GM19468 (cell line): Measurements from ENCODE around the gene PMPCA.

ENCODE experiments used
- ATAC-seq: cut with Tn5 transposase; IDR thresholded peaks from one replicate; pipeline ENCODE4 v1.9.1; 2021; ENCODE audit warnings: mild to moderate bottlenecking, moderate library complexity, moderate number of reproducible peaks; ENCODE audit not compliant: unreplicated experiment; ENCODE audit errors: extremely low read depth

Gene PMPCA

DNA sequence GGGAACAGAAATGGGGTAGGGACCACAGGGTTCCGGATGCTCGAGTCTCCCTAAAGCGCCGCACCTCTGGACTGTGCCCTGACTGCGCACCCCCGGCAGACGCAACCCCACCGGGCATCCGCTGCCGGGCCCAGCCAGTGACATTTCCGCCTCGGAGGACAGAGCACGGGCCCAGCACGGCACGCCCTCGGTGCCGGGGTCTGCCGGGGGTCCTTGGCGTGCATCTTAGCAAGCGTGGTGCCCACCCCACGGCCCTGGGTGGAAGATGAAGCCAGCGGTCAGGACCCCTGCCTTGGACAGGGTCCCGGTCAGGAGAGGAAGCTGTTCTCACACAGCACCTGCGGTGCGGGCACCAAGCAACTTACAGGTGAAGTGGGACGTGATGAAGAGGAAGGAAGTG, 22.1 kb downstream of the PMPCA start:
- ATAC-seq = no peak

DNA sequence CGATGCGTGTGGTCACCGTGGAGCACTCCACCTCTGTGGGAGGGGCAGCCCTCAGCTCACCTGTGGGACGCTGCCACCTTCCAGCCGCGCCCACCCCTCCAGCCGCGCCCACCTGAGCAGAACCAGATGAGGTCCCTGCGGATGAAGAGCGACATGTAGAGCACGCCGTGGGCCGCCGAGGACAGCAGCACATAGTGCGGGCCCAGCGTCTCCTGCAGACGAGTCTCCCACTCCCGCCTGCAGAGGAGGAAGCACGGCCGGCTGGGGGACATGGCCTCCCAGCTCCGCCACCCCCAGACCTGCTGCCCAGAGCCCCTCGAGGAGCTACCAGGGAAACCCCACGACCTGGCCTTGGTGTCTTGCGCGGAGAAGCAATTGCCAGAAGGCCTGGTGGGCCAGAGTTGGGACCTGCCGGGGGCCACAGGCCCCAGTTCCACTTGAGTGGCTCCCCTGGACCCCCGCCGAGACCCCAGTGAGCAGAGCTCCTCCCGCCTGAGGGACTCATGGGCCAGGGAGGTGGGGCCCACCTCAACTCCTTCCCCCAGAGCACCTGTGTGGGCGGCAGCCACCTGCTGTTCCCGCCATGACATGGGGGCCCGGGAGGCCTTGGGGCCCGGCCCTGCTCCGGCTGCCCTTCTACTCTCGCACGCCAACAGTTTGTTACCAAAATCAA, 22.7 kb downstream of the PMPCA start:
- no peak for ATAC-seq

DNA sequence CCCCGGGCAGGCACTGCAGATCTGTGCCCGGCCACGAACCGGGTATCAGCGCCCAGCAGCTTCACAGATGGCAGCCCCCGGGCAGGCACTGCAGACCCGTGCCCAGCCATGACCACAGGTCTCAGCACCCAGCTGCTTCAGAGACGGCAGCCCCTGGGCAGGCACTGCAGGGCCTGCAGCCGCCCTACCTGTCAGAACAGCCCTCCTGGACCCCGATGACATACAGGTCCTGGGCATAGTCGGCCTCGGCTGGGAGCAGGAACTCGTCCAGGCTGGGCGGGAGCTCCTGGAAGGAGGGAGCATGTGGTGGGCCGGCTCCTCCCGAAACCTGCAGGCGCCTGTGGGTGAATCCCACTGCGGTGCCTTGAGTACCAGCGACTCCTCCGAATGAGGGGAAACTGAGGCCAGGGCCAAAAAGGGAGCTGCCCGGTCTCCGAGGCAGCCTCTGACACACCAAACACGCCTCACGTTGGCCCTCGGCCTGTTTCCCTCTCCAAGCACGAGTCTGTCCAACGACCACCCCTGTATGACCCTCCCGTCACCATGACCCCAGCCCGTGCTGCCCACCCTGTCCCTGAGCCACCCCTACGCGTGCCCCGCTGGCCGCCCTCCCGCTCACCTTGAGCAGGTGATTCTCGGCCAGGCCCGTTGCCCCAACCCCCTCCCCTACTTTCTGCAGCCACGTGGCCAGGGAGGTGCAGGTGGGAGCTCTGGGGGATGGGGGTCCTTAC, 23.6 kb downstream of the PMPCA start:
- no peak for ATAC-seq

DNA sequence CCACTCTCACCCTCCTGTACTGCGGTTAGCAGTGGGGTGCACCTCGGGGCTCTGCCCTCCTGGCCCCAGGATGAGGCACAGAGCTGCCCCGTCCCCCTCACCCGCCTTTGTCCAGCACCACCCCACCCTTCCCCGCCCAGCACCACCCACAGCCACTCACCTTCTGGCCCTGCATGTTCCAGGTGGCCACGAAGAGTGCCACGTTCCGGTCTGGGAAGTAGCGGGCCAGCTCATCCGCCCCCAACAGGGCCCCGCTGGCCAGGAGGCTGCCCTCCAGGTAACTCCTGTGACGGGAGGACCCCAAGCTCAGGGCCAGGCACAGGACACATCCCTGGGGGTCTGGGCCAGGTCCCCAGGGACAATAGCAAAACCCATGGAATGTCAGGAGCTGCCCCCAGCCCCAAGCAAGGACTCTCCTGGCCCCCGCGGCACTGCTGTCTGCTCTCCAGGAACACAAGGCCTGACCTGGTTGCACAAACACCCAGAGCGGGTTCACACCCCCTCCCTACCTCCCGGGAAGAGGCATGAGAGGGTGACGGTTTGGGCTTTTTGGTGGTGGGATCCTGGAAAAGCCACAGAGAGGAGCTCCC, 24.2 kb downstream of the PMPCA start:
- ATAC-seq = no peak

DNA sequence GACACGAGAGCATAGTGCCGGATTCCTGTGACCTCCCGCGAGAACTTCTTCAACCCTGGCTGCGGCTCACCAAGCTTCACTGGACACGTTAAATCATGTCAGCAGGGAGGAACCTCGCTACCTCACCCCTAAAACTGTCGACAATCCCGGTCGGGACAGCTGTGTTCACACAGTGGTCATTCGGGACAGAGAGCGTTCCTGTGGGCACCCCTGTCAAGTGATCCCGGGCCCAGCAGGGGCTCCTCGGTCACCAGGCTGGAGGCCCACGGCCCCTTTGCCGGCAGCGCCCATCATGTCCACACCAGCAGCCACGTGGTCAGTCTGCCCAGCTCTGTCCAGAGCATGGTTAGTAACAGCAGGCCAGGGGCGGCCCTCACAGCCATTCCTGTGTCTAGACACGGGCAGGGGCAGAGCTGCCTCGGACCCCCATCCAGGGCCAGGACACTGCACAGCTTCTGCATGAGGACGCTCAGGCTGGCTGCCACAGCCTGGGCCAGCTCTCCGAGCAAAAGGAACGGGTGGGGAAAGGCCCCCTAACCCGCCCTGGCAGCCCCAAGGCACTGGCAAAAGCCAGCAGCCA, 25.7 kb downstream of the PMPCA start:
- no peak for ATAC-seq

DNA sequence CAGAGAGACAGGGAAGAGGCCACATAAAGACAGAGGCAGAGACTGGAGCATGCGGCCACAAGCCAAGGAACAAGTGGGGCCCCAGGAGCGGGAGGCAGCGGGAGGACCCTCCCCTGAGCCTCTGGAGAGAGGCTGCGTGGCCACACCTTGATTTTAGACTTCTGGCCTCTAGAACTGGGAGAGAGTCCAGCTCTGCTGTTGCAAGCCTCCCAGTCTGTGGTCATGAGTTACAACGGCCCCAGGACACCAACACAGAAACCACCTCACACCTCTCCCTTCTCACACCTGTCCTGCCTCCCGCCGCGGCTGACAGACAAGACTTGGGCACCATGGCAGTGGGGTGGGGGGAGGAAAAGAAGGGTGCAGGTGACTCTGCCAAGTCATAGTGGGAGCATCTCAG, 27.0 kb downstream of the PMPCA start:
- ATAC-seq = no peak

DNA sequence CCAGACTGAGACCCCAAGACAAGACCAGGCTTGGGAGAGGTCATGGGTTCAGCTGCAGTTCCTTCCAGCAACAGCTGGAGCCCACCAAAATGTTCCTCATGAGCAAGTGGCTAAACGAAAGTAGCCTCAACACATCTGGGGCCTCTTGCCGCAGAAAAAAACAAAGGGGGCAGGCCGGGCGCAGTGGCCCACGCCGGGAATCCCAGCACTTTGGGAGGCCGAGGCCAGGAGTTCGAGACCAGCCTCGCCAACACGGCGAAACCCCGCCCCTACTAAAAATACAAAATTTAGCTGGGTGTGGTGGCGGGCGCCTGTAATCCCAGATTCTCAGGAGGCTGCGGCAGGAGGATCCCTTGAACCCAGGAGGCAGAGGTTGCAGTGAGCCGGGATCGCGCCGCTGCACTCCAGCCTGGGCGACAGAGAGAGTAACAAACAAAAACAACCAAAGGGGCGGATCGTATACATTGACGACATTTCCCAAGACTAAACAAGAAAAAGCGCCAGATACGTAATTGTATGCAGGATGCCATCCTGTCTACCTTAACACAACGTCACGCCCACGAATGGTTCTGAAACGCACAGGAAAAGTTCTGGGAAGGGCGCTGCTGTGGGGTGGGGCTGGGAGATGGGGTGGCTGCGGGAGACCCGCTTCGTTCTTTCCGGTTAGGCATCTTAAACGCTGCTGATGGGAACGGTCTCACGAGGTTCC, 27.5 kb downstream of the PMPCA start:
- no peak for ATAC-seq

DNA sequence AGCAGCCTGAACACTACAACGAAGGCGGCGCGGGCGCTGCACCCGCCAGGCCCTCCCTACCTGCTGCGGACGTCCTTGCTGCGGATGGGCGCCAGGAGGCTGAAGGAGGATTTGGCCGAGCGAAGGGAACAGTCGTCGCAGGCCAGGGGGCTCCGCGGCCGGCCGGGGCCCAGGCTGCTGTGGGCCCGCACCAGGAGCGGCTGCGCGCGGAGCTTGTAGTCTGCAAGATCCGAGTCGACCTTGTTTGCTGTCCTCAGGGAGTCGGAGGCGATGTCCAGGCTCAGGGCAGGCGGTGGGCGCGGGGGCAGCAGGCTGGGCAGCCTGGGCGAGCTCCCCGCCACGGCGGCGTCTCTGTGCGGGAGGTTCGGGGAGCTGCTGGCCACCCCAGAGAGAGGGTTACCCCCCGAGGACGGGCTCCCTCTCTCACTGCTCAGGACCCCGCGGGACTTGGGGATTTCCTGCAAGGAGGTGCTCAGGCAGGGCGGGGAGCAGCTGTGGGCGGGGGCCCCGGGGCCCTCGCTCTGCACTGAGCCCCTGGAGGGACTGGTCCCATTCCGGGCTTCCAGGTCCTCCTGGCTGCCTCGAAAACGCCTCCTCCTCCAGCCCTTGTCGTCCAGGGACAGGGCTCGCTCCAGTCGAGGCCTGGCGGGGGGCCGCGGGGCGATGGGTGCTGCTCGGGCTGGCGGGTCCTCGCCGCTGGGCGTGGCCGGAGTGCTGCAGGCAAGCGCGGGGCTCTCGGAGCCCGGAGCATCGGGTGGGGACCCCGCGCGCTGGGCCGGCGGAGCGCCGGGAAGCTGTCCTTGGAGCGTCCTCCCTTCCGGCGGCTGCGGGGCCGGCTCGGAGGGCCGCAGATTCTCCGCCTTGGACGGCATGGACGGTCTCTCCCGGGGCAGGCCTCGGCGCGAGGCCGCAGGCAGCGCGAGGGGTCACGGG, 28.4 kb downstream of the PMPCA start:
- peak; percentile 10 for ATAC-seq

DNA sequence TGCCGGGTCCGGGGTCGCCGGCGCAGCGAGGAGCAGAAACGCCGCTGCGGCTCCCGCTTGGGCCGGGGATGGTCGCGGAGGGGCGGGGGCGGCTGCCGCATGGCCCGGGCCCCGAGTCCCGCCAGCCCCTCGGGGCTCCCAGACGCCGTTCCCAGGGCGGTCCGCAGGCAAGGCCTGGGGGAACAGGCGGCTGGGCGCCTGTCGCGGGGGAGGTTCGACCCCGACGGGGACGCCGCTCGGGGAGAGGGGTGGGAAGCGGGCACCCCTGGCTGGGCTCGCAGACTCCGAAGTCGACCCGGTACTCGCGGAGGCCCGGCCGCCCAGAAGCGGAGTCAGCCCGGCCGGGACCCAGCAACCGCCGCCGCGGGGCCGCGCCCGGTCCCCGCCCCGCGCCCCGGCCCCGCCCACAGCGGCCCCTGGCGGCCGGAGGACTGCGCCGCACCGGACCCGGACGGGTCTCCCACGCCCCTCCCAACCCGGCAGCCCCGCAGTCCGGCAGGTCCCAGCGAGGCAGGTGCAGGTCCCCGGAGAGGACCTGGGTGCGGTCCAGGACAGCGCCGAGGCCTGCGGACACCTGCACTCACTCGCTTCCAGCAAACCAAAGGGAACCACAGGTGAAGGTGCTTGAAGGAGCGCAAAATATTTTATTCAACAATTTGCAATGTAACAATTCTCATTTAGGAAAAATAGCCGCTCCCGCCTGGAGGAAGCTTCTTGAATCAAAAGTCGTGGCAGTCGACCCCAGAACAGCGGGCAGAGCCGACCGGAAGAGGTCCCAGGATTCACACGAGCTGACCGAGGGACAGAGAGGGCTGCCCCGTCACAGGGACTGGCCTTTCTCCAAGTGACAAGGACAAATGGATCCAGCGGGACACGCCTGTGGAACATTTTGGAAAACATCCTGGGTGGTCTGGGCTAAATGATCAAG, 29.3 kb downstream of the PMPCA start, which contains the start of gene INPP5E:
Gene INPP5E (minus strand): TSS at position 365 of the 928 bp plus-strand sequence. CDS start 426 bp downstream, outside the sequence.
- peak; percentile 17 for ATAC-seq

DNA sequence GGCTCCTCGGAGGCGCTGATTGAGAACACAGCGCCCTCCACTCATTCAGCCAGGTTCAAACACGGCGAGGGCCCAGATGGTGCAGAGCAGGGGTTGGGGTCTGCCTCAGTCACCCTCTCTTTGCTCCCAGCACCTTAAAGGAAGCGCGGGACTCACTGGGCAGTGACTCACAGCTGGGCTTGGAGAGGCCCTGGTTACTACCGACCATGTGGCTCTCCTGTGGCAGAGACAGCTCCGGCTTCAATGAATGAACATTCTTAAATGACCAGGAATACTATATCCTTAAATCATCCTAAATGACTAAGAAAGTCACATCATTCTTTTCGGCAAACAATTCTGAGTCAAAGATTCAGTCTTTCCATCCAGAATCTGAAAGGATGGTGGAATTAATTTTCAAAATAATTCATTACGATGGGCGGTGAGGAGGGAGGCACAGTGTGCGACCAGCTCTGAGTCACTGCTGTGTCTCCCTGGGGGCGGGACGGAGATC, 30.8 kb downstream of the PMPCA start:
- no peak for ATAC-seq

DNA sequence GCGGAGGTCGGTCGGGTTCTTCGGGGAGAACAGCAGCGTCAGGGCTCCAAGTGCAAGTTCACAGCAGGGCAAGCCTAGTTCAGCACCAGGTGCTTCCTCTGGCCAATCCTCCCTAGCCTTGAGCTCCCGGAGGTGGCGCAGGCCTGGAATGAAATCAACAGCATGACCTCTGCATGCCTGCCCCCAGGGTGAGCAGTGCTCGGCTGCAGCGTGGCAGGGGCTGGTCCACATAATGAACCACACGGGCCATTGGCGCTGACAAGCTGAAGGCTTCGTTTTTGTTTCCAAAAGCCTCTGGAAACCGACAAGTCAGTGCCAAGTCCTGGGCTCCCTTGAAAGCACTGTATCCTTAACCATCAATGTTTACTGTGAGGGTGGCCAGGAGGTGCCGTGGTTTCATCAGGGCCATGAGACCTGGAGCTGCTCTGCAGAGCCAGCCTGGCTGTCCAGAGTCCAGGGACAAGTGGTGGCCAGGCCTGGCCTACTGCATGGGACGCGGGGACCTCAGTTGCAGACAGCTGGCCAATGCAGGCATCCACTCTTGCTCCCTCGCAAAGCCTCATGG, 31.3 kb downstream of the PMPCA start:
- no peak for ATAC-seq

DNA sequence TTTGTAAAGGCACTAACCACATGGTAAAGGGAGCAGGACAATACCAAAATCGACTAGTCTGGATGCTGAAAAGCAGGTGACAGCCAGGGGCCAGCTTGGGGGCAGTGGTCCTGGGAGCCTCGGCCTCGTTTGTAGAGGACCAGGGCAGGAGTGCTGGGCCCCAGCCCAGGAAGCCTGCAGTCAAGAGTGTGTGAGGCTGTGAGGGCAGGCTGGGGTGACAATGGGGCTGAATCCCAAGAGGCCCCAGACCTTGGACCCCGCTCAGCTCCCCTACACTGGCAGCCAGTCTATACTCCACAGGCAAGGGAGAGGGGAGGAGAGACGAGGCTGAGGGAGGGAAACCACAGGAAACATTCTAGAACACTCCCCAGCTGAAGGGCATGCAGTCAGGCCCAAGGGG, 31.8 kb downstream of the PMPCA start:
- no peak for ATAC-seq

DNA sequence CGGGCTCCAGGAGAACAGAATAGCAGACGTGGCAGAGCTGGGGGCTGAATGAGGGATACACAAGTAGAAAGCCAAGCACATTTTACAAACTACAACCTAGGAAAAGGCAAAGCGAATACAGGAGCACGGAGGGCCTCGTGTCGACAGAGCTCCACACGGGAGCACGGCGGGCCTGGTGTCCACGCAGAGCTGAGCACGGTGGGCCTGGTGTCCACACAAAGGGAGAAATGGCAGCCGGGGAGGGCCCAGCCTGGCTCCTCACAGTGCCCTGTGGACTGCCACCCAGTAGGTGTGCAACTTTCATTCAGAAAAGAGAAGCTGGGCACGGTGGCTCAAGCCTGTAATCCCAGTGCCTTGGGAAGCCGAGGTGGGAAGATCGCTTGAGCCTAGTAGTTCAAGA, 32.6 kb downstream of the PMPCA start:
- ATAC-seq = no peak

DNA sequence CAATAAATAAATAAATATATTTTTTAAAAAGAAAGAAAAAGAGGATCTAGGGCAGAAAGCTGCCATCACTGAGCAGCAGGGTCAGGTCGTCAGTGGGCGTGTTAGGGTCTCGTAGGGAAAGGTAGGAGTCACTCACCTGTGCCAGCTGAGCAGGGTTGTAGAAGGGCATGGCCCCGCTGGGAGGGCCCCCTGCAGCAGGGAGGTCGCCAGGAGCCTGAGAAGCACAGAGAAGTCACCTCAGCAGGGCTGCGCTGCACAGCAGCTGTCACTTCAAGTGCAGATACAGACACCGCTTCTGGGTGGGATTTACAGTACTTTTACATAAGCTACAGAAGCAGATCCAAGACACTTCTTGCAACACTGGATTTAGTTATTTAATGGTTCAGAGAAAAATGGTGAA, 33.2 kb downstream of the PMPCA start:
- ATAC-seq = no peak

DNA sequence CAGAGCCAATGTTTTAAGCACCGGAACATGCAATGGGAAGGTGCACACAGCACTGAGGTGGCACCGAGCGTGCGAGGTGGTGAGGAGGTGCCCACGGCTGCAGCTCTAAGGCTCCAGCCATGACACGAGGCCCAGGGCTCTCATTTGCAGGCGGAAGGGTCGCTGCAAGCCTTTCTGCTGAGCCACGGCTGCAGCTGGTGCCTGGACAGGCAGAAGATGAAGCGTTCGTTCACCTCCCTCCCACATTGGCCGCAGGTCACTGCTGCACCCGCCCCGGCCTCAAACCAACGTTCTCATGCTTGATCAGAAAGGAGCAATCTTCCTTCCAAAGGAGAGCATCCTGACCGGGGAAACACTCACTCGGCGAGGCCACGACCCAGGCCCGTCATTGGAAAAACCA, 33.6 kb downstream of the PMPCA start:
- ATAC-seq = no peak

DNA sequence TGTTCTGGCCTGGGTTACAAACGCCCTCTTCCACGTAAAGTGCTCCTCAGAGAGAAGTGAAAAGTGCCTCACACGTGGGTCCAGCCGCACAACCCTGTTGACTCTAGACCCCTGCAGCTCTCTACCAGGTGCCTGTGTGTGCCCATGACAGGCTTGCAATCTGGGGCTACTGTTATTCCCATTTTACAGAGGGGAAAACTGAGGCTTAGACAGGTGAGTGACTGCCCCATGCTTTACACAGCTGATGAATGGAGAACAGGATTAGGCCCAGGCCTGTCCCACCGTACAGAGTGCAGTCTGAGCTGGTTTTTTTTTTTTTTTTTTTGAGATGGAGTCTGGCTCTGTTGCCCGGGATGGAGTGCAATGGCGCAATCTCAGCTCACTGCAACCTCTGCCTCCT, 35.3 kb downstream of the PMPCA start:
- no peak for ATAC-seq

DNA sequence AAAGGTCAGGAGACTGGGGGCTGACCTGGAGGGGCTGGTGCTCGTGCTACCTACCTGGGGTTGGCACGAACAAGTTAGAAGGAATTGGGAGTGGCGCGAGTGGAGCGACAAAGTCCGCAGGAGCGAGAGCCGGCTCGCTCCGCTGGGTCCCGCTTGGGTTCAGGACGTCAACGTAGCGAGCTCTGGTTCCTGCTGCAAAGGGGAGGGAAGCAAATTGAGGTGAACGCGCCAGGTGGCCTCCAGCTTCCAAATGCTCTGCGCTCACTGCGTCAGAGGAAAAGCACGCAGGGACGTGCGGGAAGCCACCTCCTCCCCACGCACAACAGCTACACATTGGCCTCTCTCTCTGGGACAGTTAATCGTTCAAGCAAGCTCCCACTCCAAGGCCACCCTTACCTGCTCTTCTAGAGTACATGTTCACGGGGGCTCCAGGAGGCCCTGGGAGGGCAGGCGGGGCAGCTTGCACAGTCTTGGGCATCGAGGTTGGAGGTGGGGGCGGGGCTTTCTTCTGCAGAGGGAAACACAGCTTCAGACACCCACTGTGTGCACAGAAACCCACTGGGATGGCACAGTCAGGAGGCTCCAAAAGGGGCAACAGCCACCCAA, 36.8 kb downstream of the PMPCA start:
- no peak for ATAC-seq

DNA sequence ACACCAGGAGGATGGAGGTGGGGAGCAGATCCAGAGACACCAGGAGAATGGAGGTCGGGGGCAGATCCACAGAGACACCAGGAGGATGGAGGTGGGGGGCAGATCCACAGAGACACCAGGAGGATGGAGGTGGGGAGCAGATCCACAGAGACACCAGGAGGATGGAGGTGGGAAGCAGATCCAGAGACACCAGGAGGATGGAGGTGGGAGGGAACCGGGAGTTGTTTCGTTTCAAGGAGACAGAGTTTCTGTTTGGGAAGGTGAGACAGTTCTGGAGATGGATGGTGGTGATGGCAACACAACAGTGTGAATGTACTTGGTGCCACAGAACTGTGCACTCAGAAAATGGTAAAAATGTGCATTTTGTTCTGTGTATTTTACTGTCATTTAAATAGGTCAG, 38.2 kb downstream of the PMPCA start:
- no peak for ATAC-seq
